Measurements from ENCODE around the gene CA10. TPM values are rescaled to one million over a fixed set of nuclear protein-coding genes. Genes with fewer than 3 reads are reported as not detected.

Gene CA10
- total and polyA plus RNA-seq, 2 donors (not counting 1 experiment from before 2014, with no cell fraction given), result not detected

DNA sequence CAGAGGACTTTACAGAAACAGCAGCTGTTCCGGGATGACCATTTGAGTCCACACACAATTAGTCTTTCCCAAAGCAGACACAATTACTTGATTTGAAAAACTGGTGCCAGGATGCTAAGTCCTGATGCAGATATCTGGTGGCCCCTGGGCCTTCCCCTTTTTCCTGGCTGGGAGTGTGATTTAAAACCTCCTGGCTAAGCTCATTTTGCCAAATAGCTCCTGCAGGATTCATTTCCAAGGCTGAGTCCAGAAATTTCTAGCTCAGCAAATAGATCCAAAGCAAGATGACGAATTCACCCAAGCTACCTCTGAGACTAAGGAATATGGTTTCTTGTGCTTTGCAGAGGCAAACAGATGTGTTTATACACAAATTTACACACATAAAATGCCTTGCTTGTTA, 422.2 kb downstream of the CA10 start:
- no peak overlapping the region for H3K9ac ChIP-seq (ENCODE audit: insufficient read depth, low read length)
- DNase-seq (ENCODE audit: low read depth in 2 of 2), result no peak
- no peak overlapping the region for H3K4me2 ChIP-seq (ENCODE audit: extremely low read depth, insufficient read depth, low read length)
- no peaks in the 10 kb centered on the region for H3K27me3 ChIP-seq (ENCODE audit: control insufficient read depth, insufficient read depth, low read length)
- no peaks in the 10 kb centered on the region for H4K20me1 ChIP-seq (ENCODE audit: control insufficient read depth, extremely low read depth, insufficient read depth, low read length)
- no peaks in the 10 kb centered on the region for H3K9me3 ChIP-seq (ENCODE audit: control insufficient read depth, insufficient read depth, low read depth, low read length)
- no peak overlapping the region for H3K4me3 ChIP-seq (replicated peaks in 1 of 4; ENCODE audit: control extremely low read depth in 1 of 4, insufficient read depth in 1 of 4, low read depth in 3 of 4, low read length in 4 of 4)
- no peak overlapping the region for H3K27ac ChIP-seq (ENCODE audit: insufficient read depth, low read length)
- TF ChIP-seq EZH2 (IDR thresholded peaks at IDR 0.05; ENCODE audit: low read length, missing control alignments), result no peak
- TF ChIP-seq, protein P1, sequence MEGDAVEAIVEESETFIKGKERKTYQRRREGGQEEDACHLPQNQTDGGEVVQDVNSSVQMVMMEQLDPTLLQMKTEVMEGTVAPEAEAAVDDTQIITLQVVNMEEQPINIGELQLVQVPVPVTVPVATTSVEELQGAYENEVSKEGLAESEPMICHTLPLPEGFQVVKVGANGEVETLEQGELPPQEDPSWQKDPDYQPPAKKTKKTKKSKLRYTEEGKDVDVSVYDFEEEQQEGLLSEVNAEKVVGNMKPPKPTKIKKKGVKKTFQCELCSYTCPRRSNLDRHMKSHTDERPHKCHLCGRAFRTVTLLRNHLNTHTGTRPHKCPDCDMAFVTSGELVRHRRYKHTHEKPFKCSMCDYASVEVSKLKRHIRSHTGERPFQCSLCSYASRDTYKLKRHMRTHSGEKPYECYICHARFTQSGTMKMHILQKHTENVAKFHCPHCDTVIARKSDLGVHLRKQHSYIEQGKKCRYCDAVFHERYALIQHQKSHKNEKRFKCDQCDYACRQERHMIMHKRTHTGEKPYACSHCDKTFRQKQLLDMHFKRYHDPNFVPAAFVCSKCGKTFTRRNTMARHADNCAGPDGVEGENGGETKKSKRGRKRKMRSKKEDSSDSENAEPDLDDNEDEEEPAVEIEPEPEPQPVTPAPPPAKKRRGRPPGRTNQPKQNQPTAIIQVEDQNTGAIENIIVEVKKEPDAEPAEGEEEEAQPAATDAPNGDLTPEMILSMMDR (conservative IDR thresholded peaks at IDR 0.05 in 1 of 2, IDR thresholded peaks at IDR 0.05 in 1 of 2; ENCODE audit: low read depth in 1 of 2, low read length in 2 of 2), result no peak
- no peaks in the 10 kb centered on the region for H3K79me2 ChIP-seq (ENCODE audit: control insufficient read depth, insufficient read depth, low read length)
- H3K36me3 ChIP-seq (ENCODE audit: control insufficient read depth, insufficient read depth, low read length), result no peaks in the 10 kb centered on the region
- H3K4me1 ChIP-seq (ENCODE audit: control insufficient read depth, extremely low read depth, insufficient read depth, low read length), result no peaks in the 10 kb centered on the region
- H2AFZ ChIP-seq (ENCODE audit: low read length), result no peak overlapping the region

- H3K27ac ChIP-seq (ENCODE audit: insufficient read depth, low read length), result no peak overlapping the region
- no peak overlapping the region for H3K4me2 ChIP-seq (ENCODE audit: extremely low read depth, insufficient read depth, low read length)
- no peaks in the 10 kb centered on the region for H3K9me3 ChIP-seq (ENCODE audit: control insufficient read depth, insufficient read depth, low read depth, low read length)
- no peaks in the 10 kb centered on the region for H3K79me2 ChIP-seq (ENCODE audit: control insufficient read depth, insufficient read depth, low read length)
- H4K20me1 ChIP-seq (ENCODE audit: control insufficient read depth, extremely low read depth, insufficient read depth, low read length), result no peaks in the 10 kb centered on the region
- TF ChIP-seq, protein P1 (conservative IDR thresholded peaks at IDR 0.05 in 1 of 2, IDR thresholded peaks at IDR 0.05 in 1 of 2; ENCODE audit: low read depth in 1 of 2, low read length in 2 of 2), result no peak
- TF ChIP-seq EZH2 (IDR thresholded peaks at IDR 0.05; ENCODE audit: low read length, missing control alignments), result no peak
- H2AFZ ChIP-seq (ENCODE audit: low read length), result no peak overlapping the region
- H3K9ac ChIP-seq (ENCODE audit: insufficient read depth, low read length), result no peak overlapping the region
- no peak overlapping the region for H3K4me3 ChIP-seq (replicated peaks in 1 of 4; ENCODE audit: control extremely low read depth in 1 of 4, insufficient read depth in 1 of 4, low read depth in 3 of 4, low read length in 4 of 4)
- no peaks in the 10 kb centered on the region for H3K36me3 ChIP-seq (ENCODE audit: control insufficient read depth, insufficient read depth, low read length)
- no peak for DNase-seq (ENCODE audit: low read depth in 2 of 2)
- H3K4me1 ChIP-seq (ENCODE audit: control insufficient read depth, extremely low read depth, insufficient read depth, low read length), result no peaks in the 10 kb centered on the region
- H3K27me3 ChIP-seq (ENCODE audit: control insufficient read depth, insufficient read depth, low read length), result no peaks in the 10 kb centered on the region
These were observed 423.5 kb downstream of the CA10 start for GRCh38 chr17:51734976-51735375.

- H3K36me3 ChIP-seq (ENCODE audit: control insufficient read depth, insufficient read depth, low read length), result no peaks in the 10 kb centered on the region
- no peak overlapping the region for H3K9ac ChIP-seq (ENCODE audit: insufficient read depth, low read length)
- TF ChIP-seq, protein P1 (conservative IDR thresholded peaks at IDR 0.05 in 1 of 2, IDR thresholded peaks at IDR 0.05 in 1 of 2; ENCODE audit: low read depth in 1 of 2, low read length in 2 of 2), result no peak
- no peak for TF ChIP-seq EZH2 (IDR thresholded peaks at IDR 0.05; ENCODE audit: low read length, missing control alignments)
- no peak overlapping the region for H3K27ac ChIP-seq (ENCODE audit: insufficient read depth, low read length)
- H3K4me1 ChIP-seq (ENCODE audit: control insufficient read depth, extremely low read depth, insufficient read depth, low read length), result no peaks in the 10 kb centered on the region
- no peaks in the 10 kb centered on the region for H4K20me1 ChIP-seq (ENCODE audit: control insufficient read depth, extremely low read depth, insufficient read depth, low read length)
- no peaks in the 10 kb centered on the region for H3K9me3 ChIP-seq (ENCODE audit: control insufficient read depth, insufficient read depth, low read depth, low read length)
- no peaks in the 10 kb centered on the region for H3K79me2 ChIP-seq (ENCODE audit: control insufficient read depth, insufficient read depth, low read length)
- DNase-seq (ENCODE audit: low read depth in 2 of 2), result no peak
- H2AFZ ChIP-seq (ENCODE audit: low read length), result no peak overlapping the region
- H3K4me2 ChIP-seq (ENCODE audit: extremely low read depth, insufficient read depth, low read length), result no peak overlapping the region
- no peaks in the 10 kb centered on the region for H3K27me3 ChIP-seq (ENCODE audit: control insufficient read depth, insufficient read depth, low read length)
- no peak overlapping the region for H3K4me3 ChIP-seq (replicated peaks in 1 of 4; ENCODE audit: control extremely low read depth in 1 of 4, insufficient read depth in 1 of 4, low read depth in 3 of 4, low read length in 4 of 4)
These were observed 424.1 kb downstream of the CA10 start for GRCh38 chr17:51734462-51734861.
